Measurements from ENCODE around the gene SCML1.
A peak's percentile ranks its signal among the peaks of the same experiment; 100 is the strongest.
"Not testable (repeated sequence)": the region's sequence is repeated elsewhere in the genome, so short reads cannot be mapped to it uniquely, and the experiment has no call there.

SCML1 gene

DNA sequence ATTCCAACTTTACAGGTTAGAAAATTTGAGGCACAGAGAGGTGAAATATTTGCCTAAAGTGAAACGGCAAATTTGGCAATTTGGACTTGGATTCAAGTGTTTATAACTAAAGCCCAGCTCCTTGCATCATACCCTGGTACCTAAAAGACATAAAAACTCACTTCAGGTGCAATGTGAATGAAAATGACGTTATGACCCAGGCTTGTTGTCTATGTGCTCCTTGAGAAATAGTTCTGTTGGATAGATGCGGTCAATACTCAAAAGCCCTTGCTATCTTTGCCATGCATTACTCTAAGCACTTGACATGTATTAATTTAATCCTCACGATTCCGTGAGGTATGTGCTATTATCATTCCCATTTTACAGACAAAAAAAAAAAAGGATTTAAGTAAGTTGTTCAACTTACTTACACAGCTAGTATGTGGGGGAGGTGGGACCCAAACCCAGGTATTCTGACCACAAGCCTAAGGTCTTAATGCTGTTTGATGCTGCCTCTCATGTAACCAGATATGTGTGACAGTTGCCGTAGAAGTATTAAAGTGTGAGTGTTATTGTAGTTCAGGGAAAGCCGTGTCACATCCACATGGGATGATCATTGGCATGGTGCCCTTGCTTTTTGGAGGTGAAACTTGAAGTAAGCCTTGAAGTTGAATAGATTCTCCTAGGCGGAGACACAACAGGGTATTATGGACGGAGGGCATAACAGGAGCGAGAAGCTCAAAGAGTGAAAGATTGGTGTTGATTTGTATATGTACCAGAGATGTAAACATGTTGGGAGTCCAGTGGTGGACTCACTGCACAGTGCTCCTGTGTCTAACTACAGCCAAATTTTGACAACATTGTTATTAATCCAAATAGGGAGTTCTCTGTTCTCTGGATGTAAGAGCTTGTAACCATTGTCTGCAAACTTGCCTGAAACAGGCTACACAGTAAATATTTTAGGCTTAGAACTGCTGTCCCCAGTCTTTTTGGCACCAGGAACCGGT, 3.1 kb downstream of the SCML1 start:
- no peak for DNase-seq

DNA sequence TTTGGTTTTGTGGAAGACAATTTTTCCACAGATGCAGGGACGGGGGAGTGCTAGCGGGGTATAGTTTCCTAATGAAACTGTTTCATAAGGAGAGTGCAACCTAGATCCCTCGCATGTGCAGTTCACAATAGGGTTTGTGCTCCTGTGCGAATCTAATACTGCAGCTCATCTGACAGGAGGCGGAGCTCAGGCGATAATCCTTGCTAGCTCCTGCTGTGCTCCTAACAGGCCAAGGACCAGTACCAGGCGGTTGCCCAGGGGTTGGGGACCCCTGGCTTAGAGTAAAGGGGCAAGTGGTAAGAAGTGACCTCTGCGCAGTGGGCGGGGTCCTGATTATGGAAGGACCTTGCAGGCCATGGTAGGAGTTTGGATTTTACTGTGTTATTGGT, 3.8 kb downstream of the SCML1 start:
- DNase-seq, result no peak

DNA sequence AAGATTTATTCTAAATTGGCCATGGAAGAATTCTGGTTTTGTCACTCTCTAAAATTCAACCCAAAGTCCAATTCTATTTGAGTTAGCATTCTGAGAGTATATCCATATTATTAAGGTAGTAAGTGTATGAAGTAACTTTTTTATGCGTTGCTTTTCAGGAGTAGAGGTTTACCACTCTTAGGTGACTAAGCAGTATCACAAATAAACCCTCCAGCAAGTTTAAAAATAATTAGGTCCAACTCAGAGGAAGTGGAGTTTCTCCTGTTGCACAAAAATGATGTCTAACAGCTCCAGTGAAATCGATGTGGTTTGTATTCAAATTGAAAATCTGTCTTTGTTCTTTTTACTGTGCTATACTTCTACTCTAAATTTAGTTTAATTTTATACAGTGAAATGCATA, 6.6 kb downstream of the SCML1 start:
- DNase-seq, result no peak

DNA sequence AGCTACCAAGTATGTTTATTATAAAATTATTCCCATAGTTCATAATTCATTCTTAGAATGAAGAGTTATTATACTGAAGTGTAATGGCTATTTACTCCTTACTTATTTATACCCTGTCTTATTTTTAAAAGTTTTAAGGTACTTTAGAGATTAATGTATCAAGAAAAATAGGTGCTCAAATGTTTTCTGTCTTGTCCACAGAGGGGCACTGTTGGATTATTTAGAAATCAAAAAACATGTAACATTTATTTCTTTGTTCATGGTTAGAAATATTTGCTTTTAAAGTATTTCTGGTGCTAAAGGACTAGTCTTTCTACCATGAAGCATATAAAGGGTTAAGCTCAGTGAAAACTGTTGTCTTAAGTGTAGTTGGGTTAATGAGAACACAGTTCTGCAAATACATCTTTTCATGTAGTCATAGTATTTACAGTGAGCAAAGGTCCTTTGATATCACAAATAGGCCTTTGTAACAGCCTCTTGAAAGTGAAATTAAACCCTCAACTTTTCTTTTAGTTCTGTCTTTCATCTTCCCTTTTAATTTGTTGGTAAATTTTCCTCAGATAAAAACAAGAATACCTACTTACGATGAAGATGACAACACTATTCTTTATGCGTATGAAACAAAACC, 7.7 kb downstream of the SCML1 start:
- no peak for DNase-seq

DNA sequence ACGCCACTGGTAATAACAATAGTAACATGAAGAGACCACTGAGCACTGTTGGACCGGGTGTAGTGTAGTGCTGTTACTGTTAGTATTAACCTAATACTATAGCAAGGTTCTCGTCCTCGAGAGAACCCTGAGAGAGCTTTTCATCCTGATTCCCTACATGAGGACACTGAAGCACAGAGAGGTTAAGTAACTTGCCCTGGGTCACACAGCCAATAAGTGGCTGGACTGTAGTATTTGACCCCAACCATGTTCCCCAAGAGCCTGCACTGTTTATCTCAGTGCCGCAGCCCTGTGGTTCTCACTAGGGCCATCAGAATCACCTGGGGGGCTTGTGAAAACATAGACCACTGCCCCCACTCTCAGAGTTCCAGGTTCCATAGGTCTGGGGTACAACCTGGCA, 10.4 kb downstream of the SCML1 start:
- DNase-seq, result no peak

DNA sequence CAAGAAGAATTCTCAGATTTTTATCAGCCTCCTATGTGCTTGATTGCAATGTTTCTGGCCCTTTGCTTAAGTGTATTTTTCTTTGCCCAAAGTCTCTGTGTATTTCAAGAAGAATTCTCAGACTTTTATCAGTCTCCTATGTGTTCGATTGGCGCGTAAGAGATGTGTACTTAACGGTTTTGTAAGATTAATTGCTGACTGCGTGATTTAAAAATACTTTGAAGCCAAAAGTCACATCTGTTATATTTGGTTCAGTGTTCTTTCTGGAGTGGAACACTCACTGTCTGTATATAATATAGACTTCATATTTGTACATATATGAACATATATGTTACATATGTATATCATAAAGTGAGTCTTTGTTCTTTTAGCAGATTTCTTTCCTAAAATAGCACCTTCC, 11.4 kb downstream of the SCML1 start:
- no peak for DNase-seq

DNA sequence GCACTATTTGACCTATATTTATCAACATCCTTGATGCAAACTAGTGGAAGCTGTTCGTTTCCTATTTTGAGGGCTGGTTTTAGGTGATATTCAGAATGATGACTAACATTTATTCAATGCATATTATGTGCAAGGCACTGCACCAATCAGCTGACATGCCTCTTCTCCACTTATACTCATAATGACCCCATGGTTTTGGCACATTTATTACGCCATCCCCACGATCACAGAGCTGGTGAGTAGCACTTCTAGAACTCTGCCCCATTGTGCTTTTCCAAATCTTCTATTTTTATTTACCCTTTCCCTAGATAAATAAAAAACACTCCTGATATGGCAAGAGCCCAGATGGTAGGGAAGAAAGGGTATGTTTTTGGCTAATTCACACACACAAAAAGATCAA, 13.1 kb downstream of the SCML1 start:
- no peak for DNase-seq

DNA sequence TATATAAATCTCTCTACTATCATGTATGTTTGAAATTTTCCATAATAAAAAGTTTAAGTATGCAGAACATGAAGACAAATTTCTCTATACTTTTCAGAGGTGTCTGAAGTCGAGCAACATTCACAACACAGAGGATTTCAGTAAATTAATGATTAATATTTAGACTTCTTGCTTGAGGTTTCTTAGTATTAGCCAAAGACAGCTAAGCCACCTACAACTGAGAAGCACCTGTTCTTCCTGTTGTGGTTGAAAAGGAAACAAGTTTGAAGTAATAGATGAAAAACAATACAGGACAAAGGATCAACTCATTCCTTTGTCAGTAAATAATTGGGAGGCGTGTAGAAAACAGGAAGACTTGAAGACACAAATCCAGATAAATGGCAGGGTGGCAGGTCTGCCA, 21.1 kb downstream of the SCML1 start:
- no peak for DNase-seq

DNA sequence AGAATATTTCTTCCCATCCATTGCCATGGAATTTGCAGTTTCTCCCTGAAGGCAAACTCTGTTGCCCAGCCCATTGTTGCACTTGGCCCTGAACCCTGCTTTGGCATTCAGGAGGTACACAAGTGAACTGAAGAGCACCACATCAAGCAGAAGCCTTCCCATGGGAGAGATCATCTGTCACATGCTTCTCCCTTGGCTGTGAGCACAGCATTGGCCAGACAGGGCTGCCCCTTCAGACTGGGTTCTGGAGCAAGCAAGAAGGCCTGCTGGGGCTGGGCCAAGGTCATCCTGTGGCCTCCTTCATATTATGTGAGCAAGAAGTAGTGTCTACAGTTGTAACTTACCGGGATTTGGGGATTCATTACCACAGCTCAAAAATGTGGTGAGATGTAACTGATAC, 22.7 kb downstream of the SCML1 start:
- DNase-seq, result no peak

DNA sequence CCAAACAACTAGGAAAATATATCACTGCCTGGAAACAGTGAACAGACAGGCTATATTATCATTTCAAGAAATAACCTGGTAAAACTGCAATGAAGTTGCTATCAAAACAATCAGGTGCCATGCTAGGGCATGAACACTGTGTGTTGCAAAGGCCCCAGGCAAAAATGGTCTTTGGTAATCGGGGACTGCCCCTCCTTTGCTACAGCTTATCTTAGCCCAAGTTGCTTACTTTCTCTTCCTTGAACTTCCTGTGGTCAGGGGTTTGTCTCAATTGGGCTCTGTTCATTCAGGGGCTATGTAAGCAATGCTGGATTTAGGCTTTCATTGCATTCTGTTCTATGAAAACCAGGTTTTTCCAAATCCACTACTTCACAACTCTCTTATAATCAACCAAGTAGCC, 30.4 kb downstream of the SCML1 start:
- DNase-seq, result no peak

DNA sequence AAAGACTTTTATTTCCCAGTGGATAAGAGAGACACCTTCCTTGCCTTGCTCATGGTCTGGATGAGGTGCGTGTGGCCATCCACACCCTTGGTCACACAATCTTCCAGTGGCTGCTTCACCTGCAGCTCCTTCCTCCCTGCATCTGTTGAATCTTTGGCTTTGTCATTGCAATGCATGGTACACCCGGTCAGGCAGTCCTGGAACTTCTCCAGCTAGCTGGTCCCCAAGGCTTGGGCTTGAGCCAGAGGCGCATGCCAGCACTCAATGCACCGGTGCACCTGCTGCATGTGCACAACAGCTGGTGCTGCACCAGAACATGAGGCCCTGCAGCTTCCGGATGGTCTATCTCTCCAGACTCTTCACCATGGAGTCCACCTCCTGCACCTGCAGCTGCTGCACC, 31.7 kb downstream of the SCML1 start:
- DNase-seq, result no peak

DNA sequence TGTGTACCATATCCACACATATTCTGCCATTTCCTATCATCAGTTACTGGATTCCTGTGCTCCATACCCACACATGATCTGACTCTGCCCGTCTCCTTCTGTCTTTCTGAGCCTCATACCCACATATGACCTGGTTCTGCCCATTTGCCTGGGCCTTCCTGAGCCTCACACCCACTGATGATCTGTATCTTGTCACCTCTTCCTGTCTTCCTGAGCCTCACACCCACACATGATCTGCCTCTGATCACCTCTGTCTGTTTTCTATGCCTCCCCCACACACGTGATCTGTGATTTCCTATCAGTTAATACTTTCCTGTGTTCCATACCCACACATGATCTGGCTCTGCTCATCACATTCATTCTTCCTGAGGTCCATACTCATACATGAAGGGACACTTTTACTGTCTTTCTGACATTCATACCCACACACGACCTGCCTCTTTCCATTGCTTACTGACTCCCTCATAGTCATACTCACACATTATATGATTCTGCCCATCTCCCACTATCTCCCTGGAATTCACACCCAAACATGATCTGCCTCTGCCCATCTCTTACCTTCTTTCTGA, 32.5 kb downstream of the SCML1 start:
- no peak for DNase-seq

DNA sequence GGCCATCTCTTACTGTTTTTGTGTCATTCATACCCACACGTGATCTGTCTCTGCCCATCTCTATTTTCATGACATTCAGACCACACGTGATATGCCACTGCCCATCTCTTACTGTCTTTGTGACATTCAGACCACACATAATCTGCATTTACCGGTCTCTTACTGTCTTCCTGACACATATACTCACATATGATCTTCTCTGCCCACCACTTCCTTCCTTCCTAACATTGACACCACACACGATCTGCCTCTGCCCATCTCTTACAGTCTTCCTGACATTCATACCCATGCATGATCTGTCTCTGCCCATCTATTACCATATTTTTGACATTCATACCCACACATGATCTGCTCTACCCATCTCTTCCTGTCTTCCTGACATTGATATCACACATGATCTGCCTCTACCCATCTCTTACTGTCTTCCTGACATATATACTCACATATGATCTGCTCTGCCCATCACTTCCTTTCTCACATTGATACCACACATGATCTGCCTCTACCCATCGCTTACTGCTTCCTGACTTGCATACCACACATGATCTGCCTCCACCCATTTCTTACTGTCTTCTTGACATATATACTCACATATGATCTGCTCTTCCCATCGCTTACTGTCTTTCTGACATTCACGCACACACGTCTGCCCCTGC, 36.1 kb downstream of the SCML1 start:
- no peak for DNase-seq

DNA sequence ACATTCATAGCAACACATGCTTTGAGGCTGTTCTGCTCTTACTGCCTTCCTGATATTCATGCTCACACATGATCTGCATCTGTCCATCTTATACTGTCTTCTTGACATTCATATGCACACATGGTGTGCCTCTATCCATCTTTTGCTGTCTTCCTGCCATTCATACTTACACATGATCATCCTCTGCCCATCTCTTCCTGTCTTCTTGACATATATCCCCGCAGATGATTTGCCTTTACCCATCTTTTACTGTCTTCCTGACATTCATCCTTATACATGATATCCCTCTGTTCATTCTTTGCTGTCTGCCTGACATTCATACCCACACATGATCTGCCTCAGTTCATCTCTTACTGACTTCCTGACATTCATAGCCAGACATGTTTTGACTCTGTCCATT, 36.8 kb downstream of the SCML1 start:
- DNase-seq, result no peak

DNA sequence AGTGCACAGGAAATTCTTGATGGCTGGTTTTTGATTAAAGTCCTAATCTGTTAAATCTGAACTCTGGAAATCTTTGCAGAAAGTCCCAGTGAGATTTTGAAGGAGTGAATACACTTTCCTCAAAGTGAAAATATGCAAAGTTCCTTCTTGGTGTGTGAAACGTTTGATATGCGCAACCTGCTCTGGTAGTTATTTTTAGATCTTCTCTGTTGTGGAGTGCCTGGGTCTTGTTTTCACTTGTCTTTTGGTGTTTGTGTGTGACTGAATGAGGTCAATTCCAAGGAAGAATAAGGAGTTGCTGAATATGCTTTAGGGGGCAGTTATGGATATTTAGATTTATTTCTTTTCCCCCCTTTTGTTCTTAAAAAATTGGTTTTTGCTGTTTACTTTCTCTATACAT, 41.7 kb downstream of the SCML1 start:
- DNase-seq, result no peak

DNA sequence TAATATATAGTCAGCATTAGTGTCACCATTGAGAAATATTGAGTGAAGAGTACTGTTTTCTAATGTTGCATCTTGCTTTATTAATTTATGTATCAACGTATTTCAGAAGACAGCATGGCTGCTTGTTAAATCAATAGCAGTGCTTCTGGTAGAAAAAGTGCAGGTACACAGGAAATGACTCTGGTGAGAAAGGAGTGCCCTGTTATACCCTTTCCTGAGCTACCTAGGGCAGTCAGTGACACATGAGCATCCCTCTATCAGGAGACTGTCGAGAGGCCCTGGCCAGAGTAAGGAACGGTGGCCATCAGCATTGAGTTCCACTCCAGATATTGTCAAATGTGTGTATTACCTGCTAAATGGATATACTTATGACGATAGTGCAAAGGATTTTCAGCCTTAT, 42.1 kb downstream of the SCML1 start:
- DNase-seq, result no peak

DNA sequence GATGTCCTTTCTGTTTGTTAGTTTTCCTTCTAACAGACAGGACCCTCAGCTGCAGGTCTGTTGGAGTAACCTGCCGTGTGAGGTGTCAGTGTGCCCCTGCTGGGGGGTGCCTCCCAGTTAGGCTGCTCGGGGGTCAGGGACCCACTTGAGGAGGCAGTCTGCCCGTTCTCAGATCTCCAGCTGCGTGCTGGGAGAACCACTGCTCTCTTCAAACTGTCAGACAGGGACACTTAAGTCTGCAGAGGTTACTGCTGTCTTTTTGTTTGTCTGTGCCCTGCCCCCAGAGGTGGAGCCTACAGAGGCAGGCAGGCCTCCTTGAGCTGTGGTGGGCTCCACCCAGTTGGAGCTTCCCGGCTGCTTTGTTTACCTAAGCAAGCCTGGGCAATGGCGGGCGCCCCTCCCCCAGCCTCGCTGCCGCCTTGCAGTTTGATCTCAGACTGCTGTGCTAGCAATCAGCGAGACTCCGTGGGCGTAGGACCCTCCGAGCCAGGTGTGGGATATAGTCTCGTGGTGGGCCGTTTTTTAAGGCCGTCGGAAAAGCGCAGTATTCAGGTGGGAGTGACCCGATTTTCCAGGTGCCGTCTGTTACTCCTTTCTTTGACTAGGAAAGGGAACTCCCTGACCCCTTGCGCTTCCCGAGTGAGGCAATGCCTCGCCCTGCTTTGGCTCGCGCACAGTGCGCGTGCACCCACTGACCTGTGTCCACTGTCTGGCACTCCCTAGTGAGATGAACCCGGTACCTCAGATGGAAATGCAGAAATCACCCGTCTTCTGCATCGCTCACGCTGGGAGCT, 49.5 kb downstream of the SCML1 start:
- not testable (repeated sequence) for DNase-seq

DNA sequence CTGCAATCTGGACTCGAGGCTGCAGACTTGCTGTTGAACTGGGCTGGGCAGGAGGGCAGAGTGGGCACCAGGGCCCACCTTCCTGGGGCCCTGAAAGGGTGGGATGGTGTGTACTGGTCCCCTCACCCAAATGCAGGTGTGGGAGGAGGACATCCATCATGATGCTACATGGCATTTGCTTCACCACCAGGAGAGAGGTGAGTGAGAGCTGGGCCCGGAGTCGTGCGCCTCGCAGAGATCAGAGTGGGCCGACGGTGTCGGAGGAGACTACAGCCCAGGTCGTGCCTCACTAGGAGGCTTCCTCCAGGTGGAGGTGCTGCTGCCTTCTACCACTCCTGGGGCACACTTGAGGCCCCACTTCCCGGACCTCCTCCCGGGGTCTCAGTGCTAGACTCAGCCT, 50.3 kb downstream of the SCML1 start:
- no peak for DNase-seq

DNA sequence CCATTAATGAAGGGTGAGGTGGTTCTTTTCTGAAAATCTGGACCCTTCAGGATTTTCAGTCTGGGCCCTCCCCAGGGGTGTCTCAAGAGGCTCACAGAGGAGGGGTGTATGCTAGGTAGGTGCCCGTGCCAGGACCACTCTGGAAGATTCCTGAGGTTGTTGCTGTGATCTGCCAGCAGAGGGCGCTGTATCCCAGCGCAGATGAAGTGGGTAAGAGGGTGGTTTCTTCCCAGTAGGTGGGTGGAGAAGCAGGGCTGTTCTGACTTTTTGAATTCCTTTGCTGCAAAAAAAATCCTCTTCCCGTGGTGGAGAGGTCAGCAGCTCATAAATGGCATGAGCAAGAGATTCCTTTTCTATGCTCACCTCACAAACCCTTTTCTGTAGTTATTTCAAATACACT, 51.1 kb downstream of the SCML1 start:
- DNase-seq, result peak; percentile 9

DNA sequence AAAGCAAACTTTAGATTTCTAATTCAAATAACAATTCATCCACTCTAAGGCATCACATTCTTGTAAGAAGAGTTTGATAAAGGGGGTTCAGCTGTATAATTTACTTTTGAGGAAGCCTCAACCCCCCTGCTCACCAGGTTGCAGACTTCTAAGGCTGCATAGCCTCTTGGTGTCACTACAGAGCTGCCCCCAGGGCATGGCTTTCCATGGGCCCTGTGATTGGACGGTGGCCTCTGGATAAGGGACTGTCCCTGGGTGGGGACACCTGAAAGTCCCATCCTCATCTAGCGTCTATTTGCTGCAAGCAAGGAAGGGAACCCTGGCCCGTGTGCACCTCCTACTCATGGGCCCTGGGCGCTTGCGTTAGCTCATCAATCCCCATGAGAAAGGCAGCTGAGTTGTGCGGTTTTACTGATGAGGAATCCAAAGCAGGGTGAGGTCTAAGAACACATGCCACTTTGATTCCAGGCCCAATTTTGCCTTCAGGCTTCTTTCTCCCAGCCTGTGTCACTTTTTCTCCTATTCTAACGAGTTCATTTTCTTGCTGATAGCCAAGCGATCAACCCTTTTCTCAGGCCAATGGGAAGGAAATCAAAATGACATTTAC, 51.8 kb downstream of the SCML1 start:
- DNase-seq, result no peak

DNA sequence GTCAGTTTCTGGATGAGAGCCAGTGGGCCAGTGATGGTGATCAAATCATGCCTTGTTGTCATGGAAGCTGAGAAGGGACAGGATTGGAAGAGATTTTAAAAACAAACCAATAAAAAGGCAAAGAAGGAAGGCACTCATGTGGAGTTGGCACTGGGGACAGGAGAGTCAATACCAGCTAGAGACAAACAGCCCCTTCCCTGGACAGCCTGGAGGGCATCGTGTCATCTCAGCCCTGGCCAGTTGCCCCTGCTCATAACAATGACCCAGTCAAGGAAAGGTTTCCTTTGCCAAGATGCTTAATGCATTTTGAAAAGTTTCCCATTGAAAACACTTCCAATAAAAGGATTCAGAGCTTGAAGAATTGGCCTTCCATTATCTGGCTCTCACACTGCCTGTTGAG, 55.5 kb downstream of the SCML1 start:
- no peak for DNase-seq

DNA sequence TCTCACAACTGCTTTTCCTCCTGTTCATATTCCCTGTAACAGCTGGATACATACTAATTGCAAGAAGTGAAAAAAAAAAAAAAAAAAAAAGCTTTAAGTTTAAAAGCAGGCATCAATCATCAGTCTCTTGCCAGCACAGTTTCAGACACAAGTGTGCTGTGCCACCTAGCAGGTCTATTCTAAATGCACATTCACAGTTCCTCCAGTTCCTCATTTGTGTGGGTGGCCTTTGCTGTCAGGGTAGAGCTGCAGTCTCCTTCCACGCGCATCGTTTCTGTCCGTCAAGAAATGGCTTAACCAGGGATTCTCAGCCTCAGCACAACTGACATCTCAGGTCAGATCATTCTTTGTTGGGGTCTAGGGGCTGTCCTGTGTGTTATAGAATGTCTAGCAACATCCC, 61.6 kb downstream of the SCML1 start:
- DNase-seq, result no peak

All from CD4-positive, alpha-beta T cell treated with Interferon gamma for 1 hour (primary cell).